Measurements from ENCODE around the gene NSUN6. TPM values are rescaled to one million over a fixed set of nuclear protein-coding genes. Genes with fewer than 3 reads are reported as not detected.
"Not testable (repeated sequence)": the region's sequence is repeated elsewhere in the genome, so short reads cannot be mapped to it uniquely, and the experiment has no call there.

NSUN6 gene
- polyA plus RNA-seq, 1 donor: 19.0 TPM

GRCh38 chr10:18659819-18660535, 8.6 kb upstream of the NSUN6 start:
- no peak for DNase-seq (ENCODE audit: low read depth)

GRCh38 chr10:18659125-18659818, 7.9 kb upstream of the NSUN6 start, which contains the start of gene ARL5B:
Gene ARL5B (plus strand): TSS chr10:18659431. CDS start chr10:18659638, 207 bp downstream.
- peak; percentile 96 for DNase-seq (ENCODE audit: low read depth)

GRCh38 chr10:18658271-18659124, 7.1 kb upstream of the NSUN6 start:
- no peak for DNase-seq (ENCODE audit: low read depth)

GRCh38 chr10:18656724-18657123, 5.3 kb upstream of the NSUN6 start:
- DNase-seq (ENCODE audit: low read depth): no peak

- no peak for DNase-seq (ENCODE audit: low read depth)
Observed at GRCh38 chr10:18653112-18653511, 1.7 kb upstream of the NSUN6 start.

- no peak for DNase-seq (ENCODE audit: low read depth)
Observed at GRCh38 chr10:18650404-18650997, 886 bp downstream of the NSUN6 start.

- no peak for DNase-seq (ENCODE audit: low read depth)
Observed at GRCh38 chr10:18649364-18649959, 1.9 kb downstream of the NSUN6 start.

- no peak for DNase-seq (ENCODE audit: low read depth)
Observed at GRCh38 chr10:18647945-18648344, 3.4 kb downstream of the NSUN6 start.

GRCh38 chr10:18647151-18647550, 4.2 kb downstream of the NSUN6 start:
- no peak for DNase-seq (ENCODE audit: low read depth)

- not testable (repeated sequence) for DNase-seq (ENCODE audit: low read depth)
Observed at GRCh38 chr10:18639719-18640118, 11.7 kb downstream of the NSUN6 start.

GRCh38 chr10:18637400-18637799, 14.0 kb downstream of the NSUN6 start:
- not testable (repeated sequence) for DNase-seq (ENCODE audit: low read depth)

GRCh38 chr10:18635995-18636394, 15.4 kb downstream of the NSUN6 start:
- DNase-seq (ENCODE audit: low read depth): no peak

GRCh38 chr10:18632500-18632899, 18.9 kb downstream of the NSUN6 start:
- not testable (repeated sequence) for DNase-seq (ENCODE audit: low read depth)

GRCh38 chr10:18627452-18628018, 23.9 kb downstream of the NSUN6 start:
- DNase-seq (ENCODE audit: low read depth): not testable (repeated sequence)

- no peak for DNase-seq (ENCODE audit: low read depth)
Observed at GRCh38 chr10:18625886-18626285, 25.5 kb downstream of the NSUN6 start.

- not testable (repeated sequence) for DNase-seq (ENCODE audit: low read depth)
Observed at GRCh38 chr10:18623671-18624070, 27.7 kb downstream of the NSUN6 start.

GRCh38 chr10:18620856-18621255, 30.5 kb downstream of the NSUN6 start:
- DNase-seq (ENCODE audit: low read depth): no peak

GRCh38 chr10:18619016-18619415, 32.4 kb downstream of the NSUN6 start:
- no peak for DNase-seq (ENCODE audit: low read depth)

- no peak for DNase-seq (ENCODE audit: low read depth)
Observed at GRCh38 chr10:18616337-18616736, 35.0 kb downstream of the NSUN6 start.

GRCh38 chr10:18615618-18616017, 35.8 kb downstream of the NSUN6 start:
- DNase-seq (ENCODE audit: low read depth): no peak

- no peak for DNase-seq (ENCODE audit: low read depth)
Observed at GRCh38 chr10:18611168-18611567, 40.2 kb downstream of the NSUN6 start.

Data from forelimb muscle (tissue), 1 donor.